ENCODE data around the gene SMC5. TPM values are rescaled to one million over a fixed set of nuclear protein-coding genes. Genes with fewer than 3 reads are reported as not detected.

The SMC5 gene
- total and polyA plus RNA-seq, 2 experiments from 2014 or later, result 9.0 to 15.3 TPM

DNA sequence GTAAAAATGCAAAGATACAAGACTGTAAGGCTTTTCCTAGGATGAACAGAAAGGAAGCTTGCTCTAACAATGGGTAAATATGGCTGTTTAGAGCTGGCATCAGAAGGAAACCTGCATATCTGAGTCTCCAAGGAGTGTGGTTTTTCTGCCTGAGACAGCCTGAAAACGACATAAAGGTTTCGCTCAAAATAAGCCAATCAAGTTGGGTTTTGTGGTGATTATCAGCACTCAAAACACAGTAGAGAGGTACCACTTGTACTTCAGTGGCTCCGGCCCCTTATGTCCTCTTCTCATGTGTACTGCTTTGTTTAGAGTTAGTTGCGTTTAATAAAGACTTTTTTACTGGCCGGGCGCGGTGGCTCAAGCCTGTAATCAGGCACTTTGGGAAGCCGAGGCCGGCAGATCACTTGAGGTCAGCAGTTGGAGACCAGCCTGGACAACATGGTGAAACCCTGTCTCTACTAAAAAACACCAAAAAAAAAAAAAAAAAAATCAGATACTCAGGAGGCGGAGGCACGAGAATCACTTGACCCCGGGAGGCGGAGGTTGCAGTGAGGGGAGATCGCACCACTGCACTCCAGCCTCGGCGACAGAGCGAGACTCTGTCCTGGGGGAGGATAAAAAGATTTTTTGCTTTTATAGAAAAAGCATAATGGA, 116.3 kb downstream of the SMC5 start:
- Histone ChIP-seq H3K4me3 (no peak overlapping the region), H3K36me3 (no peaks in the 10 kb centered on the region), H3K27ac (no peak overlapping the region), H3K27me3 (no peaks in the 10 kb centered on the region), H3K4me1 (ENCODE audit: low read depth) (no peaks in the 10 kb centered on the region), H3K9me3 (ENCODE audit: low read depth) (no peaks in the 10 kb centered on the region)
- TF ChIP-seq, protein P1, sequence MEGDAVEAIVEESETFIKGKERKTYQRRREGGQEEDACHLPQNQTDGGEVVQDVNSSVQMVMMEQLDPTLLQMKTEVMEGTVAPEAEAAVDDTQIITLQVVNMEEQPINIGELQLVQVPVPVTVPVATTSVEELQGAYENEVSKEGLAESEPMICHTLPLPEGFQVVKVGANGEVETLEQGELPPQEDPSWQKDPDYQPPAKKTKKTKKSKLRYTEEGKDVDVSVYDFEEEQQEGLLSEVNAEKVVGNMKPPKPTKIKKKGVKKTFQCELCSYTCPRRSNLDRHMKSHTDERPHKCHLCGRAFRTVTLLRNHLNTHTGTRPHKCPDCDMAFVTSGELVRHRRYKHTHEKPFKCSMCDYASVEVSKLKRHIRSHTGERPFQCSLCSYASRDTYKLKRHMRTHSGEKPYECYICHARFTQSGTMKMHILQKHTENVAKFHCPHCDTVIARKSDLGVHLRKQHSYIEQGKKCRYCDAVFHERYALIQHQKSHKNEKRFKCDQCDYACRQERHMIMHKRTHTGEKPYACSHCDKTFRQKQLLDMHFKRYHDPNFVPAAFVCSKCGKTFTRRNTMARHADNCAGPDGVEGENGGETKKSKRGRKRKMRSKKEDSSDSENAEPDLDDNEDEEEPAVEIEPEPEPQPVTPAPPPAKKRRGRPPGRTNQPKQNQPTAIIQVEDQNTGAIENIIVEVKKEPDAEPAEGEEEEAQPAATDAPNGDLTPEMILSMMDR (IDR thresholded peaks at IDR 0.05; ENCODE audit: low read depth, low read length), result no peak
- DNase-seq (ENCODE audit: low read depth in 1 of 2, low spot score in 1 of 2), result no peak

DNA sequence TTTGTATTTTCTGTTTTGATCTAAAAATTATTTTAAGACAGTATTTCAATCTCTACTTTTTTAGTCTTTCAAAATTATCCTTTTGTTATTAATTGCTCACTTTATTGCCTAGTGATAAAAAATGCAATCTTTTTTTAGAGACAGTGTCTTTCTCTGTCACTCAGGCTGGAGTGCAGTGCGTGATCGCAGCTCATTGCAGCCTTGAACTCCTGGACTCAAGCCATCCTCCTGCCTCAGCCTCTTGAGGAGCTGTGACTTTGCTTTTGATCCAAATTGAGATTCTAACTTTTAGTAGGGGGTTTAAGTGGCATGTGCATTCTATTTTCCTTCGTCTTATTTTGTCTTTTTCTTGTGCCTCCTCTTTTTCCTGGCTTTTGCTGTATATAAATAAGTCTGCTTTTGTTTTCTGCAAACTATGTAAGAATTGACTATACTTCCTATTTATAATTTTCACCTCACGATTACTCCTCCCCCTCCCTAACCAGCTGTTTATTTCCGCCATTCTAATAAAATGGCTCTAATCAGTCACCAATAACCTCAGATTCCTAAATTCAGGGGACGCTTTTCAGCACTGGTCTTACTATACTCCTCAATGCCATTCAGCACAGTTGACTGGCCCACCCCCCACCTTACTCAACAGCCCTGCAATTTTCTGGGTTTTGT, 123.4 kb downstream of the SMC5 start:
- H3K36me3 ChIP-seq, result no peaks in the 10 kb centered on the region
- DNase-seq (ENCODE audit: low read depth in 1 of 2, low spot score in 1 of 2), result no peak
- H3K4me3 ChIP-seq, result no peak overlapping the region
- no peaks in the 10 kb centered on the region for H3K4me1 ChIP-seq (ENCODE audit: low read depth)
- TF ChIP-seq, protein P1 (IDR thresholded peaks at IDR 0.05; ENCODE audit: low read depth, low read length), result no peak
- H3K9me3 ChIP-seq (ENCODE audit: low read depth), result no peaks in the 10 kb centered on the region
- peaks cover 49% of the 10 kb centered on the region for H3K27me3 ChIP-seq
- H3K27ac ChIP-seq, result no peak overlapping the region

DNA sequence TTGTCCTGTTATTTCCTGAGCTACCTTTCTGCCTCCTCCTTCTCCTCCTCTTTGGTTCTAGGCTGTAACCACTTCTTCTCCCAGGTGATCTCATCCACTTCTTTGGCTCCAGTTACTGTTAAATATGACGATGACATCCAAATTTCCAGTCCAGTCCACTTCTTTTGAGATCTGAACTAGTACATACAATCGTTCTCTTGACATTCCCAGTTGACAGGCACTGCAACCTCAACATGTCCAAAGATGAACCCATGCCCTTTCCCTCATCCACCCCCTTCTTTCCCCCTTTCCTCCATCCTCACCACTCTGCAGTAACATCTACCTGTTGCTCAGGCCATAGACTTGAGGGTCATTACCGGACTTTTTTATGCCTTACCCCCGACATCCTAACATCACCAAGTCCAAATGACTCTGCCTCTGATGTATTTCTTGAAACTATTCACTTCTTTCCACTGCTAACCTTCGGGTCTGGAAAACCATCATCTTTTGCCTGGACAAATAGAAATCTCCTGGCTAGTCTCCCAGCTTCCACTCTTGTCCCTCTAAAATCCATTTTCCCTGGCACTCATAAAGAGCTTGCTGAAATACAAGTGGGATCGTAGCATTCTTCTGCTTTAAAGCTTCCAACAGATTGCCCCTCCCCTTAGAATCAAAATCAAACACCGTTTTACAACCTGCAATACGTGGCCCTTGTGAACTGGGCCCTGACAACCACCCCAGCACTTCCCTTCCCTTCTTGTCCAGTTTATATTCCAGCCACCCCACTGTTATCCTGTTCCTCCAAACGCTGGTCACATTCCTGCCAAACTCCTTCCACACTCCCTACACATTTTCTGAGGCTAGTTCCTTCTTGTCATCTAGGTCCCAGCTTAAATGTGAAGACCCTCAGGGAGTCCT, 124.2 kb downstream of the SMC5 start:
- Histone ChIP-seq H3K9me3 (ENCODE audit: low read depth) (no peaks in the 10 kb centered on the region), H3K4me1 (ENCODE audit: low read depth) (no peaks in the 10 kb centered on the region), H3K4me3 (no peak overlapping the region), H3K36me3 (no peaks in the 10 kb centered on the region), H3K27me3 (peaks cover 49% of the 10 kb centered on the region), H3K27ac (no peak overlapping the region)
- TF ChIP-seq, protein P1 (IDR thresholded peaks at IDR 0.05; ENCODE audit: low read depth, low read length), result no peak
- DNase-seq (ENCODE audit: low read depth in 1 of 2, low spot score in 1 of 2), result no peak

DNA sequence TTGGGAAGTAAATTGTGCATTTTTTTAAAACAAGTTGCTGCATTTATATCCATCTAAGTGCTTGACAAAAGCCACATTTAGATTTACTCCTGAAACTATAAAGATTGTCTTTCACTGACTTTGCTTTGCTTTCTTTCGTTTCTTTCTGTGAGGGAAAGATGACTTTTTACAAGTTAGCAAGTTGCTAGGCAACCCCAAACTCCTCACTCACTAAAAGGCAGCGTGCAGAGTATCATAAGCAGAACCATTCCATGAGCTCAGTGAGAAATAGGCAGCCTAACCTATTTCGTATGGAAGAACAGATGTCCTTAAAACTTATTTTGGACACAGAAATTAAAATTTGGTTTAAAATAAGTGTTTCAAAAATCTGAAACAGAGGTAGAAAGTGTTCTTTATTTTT, 126.6 kb downstream of the SMC5 start:
- Histone ChIP-seq H3K27ac (no peak overlapping the region), H3K9me3 (ENCODE audit: low read depth) (no peaks in the 10 kb centered on the region), H3K36me3 (no peaks in the 10 kb centered on the region), H3K27me3 (peaks cover 49% of the 10 kb centered on the region), H3K4me3 (no peak overlapping the region), H3K4me1 (ENCODE audit: low read depth) (no peaks in the 10 kb centered on the region)
- DNase-seq (ENCODE audit: low read depth in 1 of 2, low spot score in 1 of 2), result no peak
- TF ChIP-seq, protein P1 (IDR thresholded peaks at IDR 0.05; ENCODE audit: low read depth, low read length), result no peak

DNA sequence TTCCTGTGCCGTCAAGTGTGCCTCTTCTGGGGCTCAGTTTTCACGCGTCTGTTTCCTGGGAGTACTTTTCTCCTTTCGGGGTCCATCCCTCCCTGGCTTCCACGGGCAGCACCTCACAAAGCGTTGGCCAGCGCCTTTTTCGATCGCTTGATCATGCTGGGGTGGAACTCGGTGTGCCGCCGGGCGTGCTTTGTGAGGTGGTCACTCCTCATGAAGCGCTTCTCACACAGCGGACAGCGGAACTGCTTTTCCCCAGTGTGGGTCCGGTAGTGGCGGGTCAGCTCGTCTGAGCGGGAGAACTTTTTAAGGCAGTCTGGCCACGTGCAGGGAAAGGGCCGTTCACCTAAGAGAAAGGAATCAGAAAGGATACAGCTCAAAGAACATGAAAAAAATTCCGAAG, 128.9 kb downstream of the SMC5 start:
- H3K4me1 ChIP-seq (ENCODE audit: low read depth), result peaks cover 5% of the 10 kb centered on the region
- TF ChIP-seq, protein P1 (IDR thresholded peaks at IDR 0.05; ENCODE audit: low read depth, low read length), result no peak
- H3K27me3 ChIP-seq, result peaks cover 42% of the 10 kb centered on the region
- DNase-seq (ENCODE audit: low read depth in 1 of 2, low spot score in 1 of 2), result no peak
- no peak overlapping the region for H3K27ac ChIP-seq
- H3K36me3 ChIP-seq, result no peaks in the 10 kb centered on the region
- no peak overlapping the region for H3K4me3 ChIP-seq
- no peaks in the 10 kb centered on the region for H3K9me3 ChIP-seq (ENCODE audit: low read depth)

All from cardiac muscle cell (in vitro differentiated cells and primary cell).